Caco-2 (cell line): ENCODE measurements around the gene LRRC49. TPM values are rescaled to one million over a fixed set of nuclear protein-coding genes. Genes with fewer than 3 reads are reported as not detected.

Source experiments
- BruUV-seq: library from RNA; stranded (reverse); fragments of 400-500 nt; replicated peaks from 2 replicates; lab custom pipeline; 2021; lab: Mats Ljungman, UMichigan
- CTCF ChIA-PET: fragments of 300-600 bp; sonication (Branson Sonifier 250); formaldehyde crosslinking; loops from one replicate; lab custom pipeline; 2022; ENCODE audit warnings: antibody characterized with exemption; lab: Charles Lee
- POLR2A ChIA-PET: fragments of 300-600 bp; sonication (Branson Sonifier 250); formaldehyde crosslinking; loops from one replicate; lab custom pipeline; 2022; ENCODE audit warnings: antibody characterized with exemption; lab: Charles Lee
- DNase-seq, 2 experiments: peaks; one replicate each; pipeline versions ENCODE4 v3.0.0 to v3.0.0-alpha.2; 2020 to 2022
- H3K27me3 ChIP-seq: replicated peaks from 2 replicates; pipeline ENCODE4 v1.6.0; 2011; ENCODE audit warnings: low read length; ENCODE audit not compliant: control insufficient read depth, insufficient read depth
- H3K36me3 ChIP-seq: 2 replicates; pipeline ENCODE4 v1.5.1; 2011; ENCODE audit warnings: low read length; ENCODE audit not compliant: control insufficient read depth, insufficient read depth
- H3K4me1 ChIP-seq: fragments of 250-450 bp; sonication (Bioruptor Pico); 2 replicates; pipeline ENCODE4 v1.5.1; 2020; ENCODE audit warnings: mild to moderate bottlenecking
- H3K4me3 ChIP-seq: 2 replicates; pipeline ENCODE4 v1.5.1; 2011; ENCODE audit warnings: low read depth, mild to moderate bottlenecking, control low read depth, low read length
- H3K9me3 ChIP-seq: fragments of 250-450 bp; sonication (Bioruptor Pico); 2 replicates; pipeline ENCODE4 v1.5.1; 2020; ENCODE audit warnings: mild to moderate bottlenecking, moderate library complexity
- H3K27ac Mint-ChIP-seq: one replicate; pipeline ENCODE4 v1.8.0; 2022; ENCODE audit warnings: mixed read lengths; ENCODE audit not compliant: unreplicated experiment
- H3K27me3 Mint-ChIP-seq: one replicate; pipeline ENCODE4 v1.8.0; 2022; ENCODE audit warnings: mixed read lengths; ENCODE audit not compliant: insufficient read depth, unreplicated experiment
- H3K36me3 Mint-ChIP-seq: one replicate; pipeline ENCODE4 v1.8.0; 2022; ENCODE audit warnings: mild to moderate bottlenecking, mixed read lengths; ENCODE audit not compliant: insufficient read depth, unreplicated experiment
- H3K4me1 Mint-ChIP-seq: one replicate; pipeline ENCODE4 v1.8.0; 2022; ENCODE audit warnings: low read depth, mixed read lengths; ENCODE audit not compliant: unreplicated experiment
- H3K4me3 Mint-ChIP-seq: one replicate; pipeline ENCODE4 v1.8.0; 2022; ENCODE audit warnings: mild to moderate bottlenecking, moderate library complexity, mixed read lengths; ENCODE audit not compliant: unreplicated experiment
- H3K9me3 Mint-ChIP-seq: one replicate; pipeline ENCODE4 v1.8.0; 2022; ENCODE audit warnings: mixed read lengths; ENCODE audit not compliant: unreplicated experiment
- intact Hi-C: fragments of 100-400 bp; cut with micrococcal nuclease; formaldehyde crosslinking; loops from one replicate; pipeline ENCODE4 v1.10.0; 2022; ENCODE audit not compliant: unreplicated experiment
- total RNA-seq: library from RNA; stranded (reverse); gene quantifications from 2 replicates; pipeline ENCODE4 v1.2.3, GENCODE V29; 2022
- TF ChIP-seq, protein P1 (sequence below), 2 experiments: fragments of 200-600 bp in 1 of 2; IDR thresholded peaks; 1 replicate in 1 of 2; 2 replicates in 1 of 2; pipeline versions ENCODE4 v1.5.1 to v1.8.0; 2011 to 2022; ENCODE audit warnings: antibody characterized with exemption in 1 of 2, control low read depth in 1 of 2, inconsistent platforms in 1 of 2, low read depth in 1 of 2, low read length in 1 of 2, mild to moderate bottlenecking in 1 of 2, moderate library complexity in 1 of 2; ENCODE audit not compliant: insufficient read depth in 1 of 2, severe bottlenecking in 1 of 2, unreplicated experiment in 1 of 2

LRRC49 gene
- total RNA-seq, 1 experiment from 2014 or later, result 0.82 TPM

DNA sequence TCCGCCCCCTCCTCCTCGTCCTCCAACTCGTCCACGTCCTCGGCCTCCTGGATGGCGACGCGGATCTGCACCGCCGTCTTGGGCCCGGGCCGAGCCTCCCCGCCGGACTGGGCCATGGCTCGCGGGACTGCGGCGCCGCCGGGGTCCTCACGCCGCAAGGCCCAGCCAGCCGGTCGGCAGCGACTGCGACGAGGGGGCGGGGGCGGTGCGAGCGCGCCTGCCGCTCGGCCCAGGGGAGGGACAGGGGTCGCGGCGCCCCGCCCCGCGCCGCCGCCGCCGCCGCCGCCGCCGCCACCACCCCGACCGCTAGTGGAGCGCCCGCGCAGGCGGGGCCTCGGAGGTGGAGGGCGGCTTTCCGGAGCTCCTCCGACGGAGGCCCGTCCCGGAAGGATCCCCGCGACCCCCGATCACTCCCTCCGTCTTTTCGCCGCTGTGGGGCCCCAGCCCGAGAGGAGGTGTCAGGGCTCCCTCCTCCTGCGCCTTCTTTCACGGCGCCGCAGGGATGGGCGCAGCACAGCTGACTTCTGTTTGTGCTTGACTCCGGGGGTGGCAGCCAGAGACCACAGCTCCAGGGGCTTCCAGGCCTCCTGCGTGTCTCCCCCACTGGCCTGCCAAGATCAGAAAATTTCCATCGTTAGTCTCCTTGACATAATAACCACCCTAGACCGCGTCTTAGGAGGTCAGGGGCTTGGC, 38.5 kb upstream of the LRRC49 start, which contains the start of gene LARP6:
TSS of gene LARP6 (minus strand) at position 185 of the 693 bp plus-strand sequence. CDS start at position 116, 69 bp downstream.
- Histone ChIP-seq H3K36me3 (no peaks in the 10 kb centered on the region; the same call in 1 of the 2 replicates), H3K27me3 (no peaks in the 10 kb centered on the region; the same call in 1 of the 2 replicates), H3K4me1 (no peaks in the 10 kb centered on the region), H3K4me3 (peak within 1 kb of the TSS; percentile 81), H3K9me3 (no peaks in the 10 kb centered on the region)
- TF ChIP-seq, protein P1, sequence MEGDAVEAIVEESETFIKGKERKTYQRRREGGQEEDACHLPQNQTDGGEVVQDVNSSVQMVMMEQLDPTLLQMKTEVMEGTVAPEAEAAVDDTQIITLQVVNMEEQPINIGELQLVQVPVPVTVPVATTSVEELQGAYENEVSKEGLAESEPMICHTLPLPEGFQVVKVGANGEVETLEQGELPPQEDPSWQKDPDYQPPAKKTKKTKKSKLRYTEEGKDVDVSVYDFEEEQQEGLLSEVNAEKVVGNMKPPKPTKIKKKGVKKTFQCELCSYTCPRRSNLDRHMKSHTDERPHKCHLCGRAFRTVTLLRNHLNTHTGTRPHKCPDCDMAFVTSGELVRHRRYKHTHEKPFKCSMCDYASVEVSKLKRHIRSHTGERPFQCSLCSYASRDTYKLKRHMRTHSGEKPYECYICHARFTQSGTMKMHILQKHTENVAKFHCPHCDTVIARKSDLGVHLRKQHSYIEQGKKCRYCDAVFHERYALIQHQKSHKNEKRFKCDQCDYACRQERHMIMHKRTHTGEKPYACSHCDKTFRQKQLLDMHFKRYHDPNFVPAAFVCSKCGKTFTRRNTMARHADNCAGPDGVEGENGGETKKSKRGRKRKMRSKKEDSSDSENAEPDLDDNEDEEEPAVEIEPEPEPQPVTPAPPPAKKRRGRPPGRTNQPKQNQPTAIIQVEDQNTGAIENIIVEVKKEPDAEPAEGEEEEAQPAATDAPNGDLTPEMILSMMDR (IDR thresholded peaks at IDR 0.05; ENCODE audit: insufficient read depth in 1 of 2, low read depth in 1 of 2, low read length in 1 of 2, severe bottlenecking in 1 of 2, unreplicated experiment in 1 of 2), result no peak
- intact Hi-C loops, result loop anchor here (1.0 kb wide), 2 partner anchors 21 to 29 kb away; no protein-coding TSS in a partner anchor
- peaks cover 9% of the 10 kb centered on the region for H3K4me1 Mint-ChIP-seq
- no peaks in the 10 kb centered on the region for H3K9me3 Mint-ChIP-seq
- H3K27me3 Mint-ChIP-seq, result no peaks in the 10 kb centered on the region
- ChIA-PET CTCF (interaction anchor here (0.8 to 1.6 kb wide), 4 partner anchors 8 to 39 kb away, joined by 3 to 7 read pairs (median 4); partner anchors contain the start of gene LRRC49), POLR2A (no interaction called here)
- peak within 1 kb of the TSS; percentile 94 for H3K4me3 Mint-ChIP-seq
- peak; percentile 58 to 80 for DNase-seq
- H3K36me3 Mint-ChIP-seq, result no peaks in the 10 kb centered on the region
- peak within 1 kb of the TSS; percentile 76 for H3K27ac Mint-ChIP-seq
- BruUV-seq, result no TSS peak

DNA sequence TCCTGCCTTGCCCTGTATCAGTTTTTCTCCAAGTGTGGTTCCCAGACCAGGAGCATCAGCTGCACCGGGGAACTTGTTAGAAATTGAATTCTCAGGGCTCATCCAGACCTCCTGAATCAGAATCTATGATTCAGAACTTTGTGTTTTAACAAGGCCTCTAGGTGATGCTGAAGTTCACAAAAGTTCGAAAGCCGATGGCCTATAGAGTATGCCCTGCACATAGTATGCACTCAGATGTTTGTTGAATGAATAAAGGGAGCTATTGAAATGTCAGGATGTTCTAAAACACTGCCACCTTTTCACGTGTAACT, 38.0 kb upstream of the LRRC49 start:
- DNase-seq, result no peak
- Mint-ChIP-seq H3K27me3 (no peaks in the 10 kb centered on the region), H3K4me3 (peak overlapping the region; percentile 94), H3K4me1 (peaks cover 9% of the 10 kb centered on the region), H3K27ac (peak overlapping the region; percentile 76), H3K9me3 (no peaks in the 10 kb centered on the region), H3K36me3 (no peaks in the 10 kb centered on the region)
- H3K27me3 ChIP-seq, result no peaks in the 10 kb centered on the region; the same call in 1 of the 2 replicates
- no peaks in the 10 kb centered on the region; the same call in 1 of the 2 replicates for H3K36me3 ChIP-seq
- CTCF ChIA-PET, result interaction anchor here (0.8 to 1.6 kb wide), 3 partner anchors 8 to 30 kb away, joined by 3 to 7 read pairs (median 3); no protein-coding TSS in a partner anchor
- no peaks in the 10 kb centered on the region for H3K9me3 ChIP-seq
- no peaks in the 10 kb centered on the region for H3K4me1 ChIP-seq
- POLR2A ChIA-PET, result no interaction called here
- H3K4me3 ChIP-seq, result peak overlapping the region; percentile 81
- intact Hi-C loops, result loop anchor here (1.0 kb wide), 2 partner anchors 21 to 29 kb away; no protein-coding TSS in a partner anchor
- no TSS peak for BruUV-seq
- TF ChIP-seq, protein P1 (IDR thresholded peaks at IDR 0.05; ENCODE audit: insufficient read depth in 1 of 2, low read depth in 1 of 2, low read length in 1 of 2, severe bottlenecking in 1 of 2, unreplicated experiment in 1 of 2), result no peak

DNA sequence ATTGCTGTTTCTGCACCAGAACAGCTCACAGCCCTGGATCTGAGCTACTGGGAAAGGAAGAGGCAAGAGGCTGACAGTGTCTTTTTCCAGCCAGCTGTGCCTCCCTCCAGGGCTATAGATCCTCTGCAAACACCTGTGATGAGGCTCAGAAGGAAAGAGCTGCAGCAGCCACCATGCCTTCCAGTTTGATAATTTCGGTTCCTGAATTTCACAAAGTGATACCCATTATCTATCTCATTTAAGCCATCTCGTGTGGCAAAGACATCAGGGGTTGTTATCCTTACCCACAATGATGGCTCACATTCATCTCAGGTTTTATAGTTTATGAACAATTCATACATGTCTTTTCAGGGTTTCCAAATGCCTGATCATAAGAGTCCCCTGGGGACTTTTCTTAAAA, 36.9 kb upstream of the LRRC49 start:
- peaks cover 9% of the 10 kb centered on the region for H3K4me1 Mint-ChIP-seq
- Histone ChIP-seq H3K36me3 (no peaks in the 10 kb centered on the region; the same call in 1 of the 2 replicates), H3K4me1 (no peaks in the 10 kb centered on the region), H3K27me3 (no peaks in the 10 kb centered on the region; the same call in 1 of the 2 replicates), H3K4me3 (no peak overlapping the region), H3K9me3 (no peaks in the 10 kb centered on the region)
- no TSS peak for BruUV-seq
- TF ChIP-seq, protein P1 (IDR thresholded peaks at IDR 0.05; ENCODE audit: insufficient read depth in 1 of 2, low read depth in 1 of 2, low read length in 1 of 2, severe bottlenecking in 1 of 2, unreplicated experiment in 1 of 2), result no peak
- ChIA-PET CTCF (no interaction called here), POLR2A (no interaction called here)
- no peak for DNase-seq
- H3K27me3 Mint-ChIP-seq, result no peaks in the 10 kb centered on the region
- no peak overlapping the region for H3K4me3 Mint-ChIP-seq
- H3K27ac Mint-ChIP-seq, result no peak overlapping the region
- H3K36me3 Mint-ChIP-seq, result no peaks in the 10 kb centered on the region
- H3K9me3 Mint-ChIP-seq, result no peaks in the 10 kb centered on the region
- intact Hi-C loops, result no loop called here
